Mononuclear cell (primary cell): ENCODE data around the gene AVEN. TPM values are rescaled to one million over a fixed set of nuclear protein-coding genes. Genes with fewer than 3 reads are reported as not detected.
"Not testable (repeated sequence)": the region's sequence is repeated elsewhere in the genome, so short reads cannot be mapped to it uniquely, and the experiment has no call there.

Experiments
- H3K27me3 ChIP-seq: 2 replicates; pipeline ENCODE4 v1.6.0; 2011; ENCODE audit warnings: low read length, control low read depth; ENCODE audit not compliant: insufficient read depth
- H3K4me1 ChIP-seq: 2 replicates; pipeline ENCODE4 v1.5.1; 2011; ENCODE audit warnings: mild to moderate bottlenecking, low read length, control low read depth; ENCODE audit not compliant: insufficient read depth
- H3K4me3 ChIP-seq: 2 replicates; pipeline ENCODE4 v1.5.1; 2011; ENCODE audit warnings: mild to moderate bottlenecking, low read length, moderate library complexity
- H3K9me3 ChIP-seq: 2 replicates; pipeline ENCODE4 v1.5.1; 2011; ENCODE audit warnings: low read depth, mild to moderate bottlenecking, control low read depth, low read length
- total RNA-seq: library from RNA; depleted of rRNA; stranded (reverse); fragments of >200 nt; gene quantifications from one replicate; pipeline ENCODE4 v1.2.3, GENCODE V29; 2012

Gene AVEN
- total RNA-seq, 1 donor = 5.9 TPM

- H3K27me3 ChIP-seq, H3K4me3 ChIP-seq, H3K4me1 ChIP-seq: not testable (repeated sequence)
- H3K9me3 ChIP-seq = peaks cover 16% of the 10 kb centered on the region
Measured at GRCh38 chr15:34050385-34050784, 11.4 kb upstream of the AVEN start.

GRCh38 chr15:34049112-34049511, 10.1 kb upstream of the AVEN start:
- no peak overlapping the region for H3K4me3 ChIP-seq
- no peaks in the 10 kb centered on the region for H3K4me1 ChIP-seq
- H3K27me3 ChIP-seq = no peaks in the 10 kb centered on the region
- H3K9me3 ChIP-seq = peaks cover 16% of the 10 kb centered on the region

- Histone ChIP-seq H3K4me3 (no peak overlapping the region), H3K27me3 (no peaks in the 10 kb centered on the region), H3K4me1 (no peaks in the 10 kb centered on the region), H3K9me3 (peaks cover 16% of the 10 kb centered on the region)
Measured at GRCh38 chr15:34047893-34048775, 9.1 kb upstream of the AVEN start.

GRCh38 chr15:34046471-34047145, 7.6 kb upstream of the AVEN start:
- Histone ChIP-seq H3K9me3 (peaks cover 16% of the 10 kb centered on the region), H3K27me3 (no peaks in the 10 kb centered on the region), H3K4me3 (no peak overlapping the region), H3K4me1 (no peaks in the 10 kb centered on the region)

- no peaks in the 10 kb centered on the region for H3K27me3 ChIP-seq
- H3K4me3 ChIP-seq = no peak overlapping the region
- H3K4me1 ChIP-seq = peaks cover 9% of the 10 kb centered on the region
- H3K9me3 ChIP-seq = no peaks in the 10 kb centered on the region
Measured at GRCh38 chr15:34043813-34044212, 4.8 kb upstream of the AVEN start.

- no peak overlapping the region for H3K4me3 ChIP-seq
- H3K9me3 ChIP-seq = no peaks in the 10 kb centered on the region
- H3K27me3 ChIP-seq = no peaks in the 10 kb centered on the region
- H3K4me1 ChIP-seq = peaks cover 9% of the 10 kb centered on the region
Measured at GRCh38 chr15:34043391-34043790, 4.4 kb upstream of the AVEN start.

- no peak overlapping the region for H3K4me3 ChIP-seq
- no peaks in the 10 kb centered on the region for H3K27me3 ChIP-seq
- peaks cover 14% of the 10 kb centered on the region for H3K4me1 ChIP-seq
- H3K9me3 ChIP-seq = no peaks in the 10 kb centered on the region
Measured at GRCh38 chr15:34039790-34040113, 748 bp upstream of the AVEN start.

GRCh38 chr15:34038023-34038870, 757 bp downstream of the AVEN start:
- H3K9me3 ChIP-seq = no peaks in the 10 kb centered on the region
- H3K27me3 ChIP-seq = no peaks in the 10 kb centered on the region
- H3K4me3 ChIP-seq = peak overlapping the region; percentile 87
- peaks cover 14% of the 10 kb centered on the region for H3K4me1 ChIP-seq

- H3K4me1 ChIP-seq = no peaks in the 10 kb centered on the region
Measured at GRCh38 chr15:34031987-34032760, 6.8 kb downstream of the AVEN start.

GRCh38 chr15:34027606-34028005, 11.4 kb downstream of the AVEN start:
- H3K9me3 ChIP-seq = no peaks in the 10 kb centered on the region
- H3K4me3 ChIP-seq = no peak overlapping the region

More at GRCh38 chr15:34031987-34032760, 6.8 kb downstream of the AVEN start:
- Histone ChIP-seq H3K27me3 (no peaks in the 10 kb centered on the region), H3K9me3 (no peaks in the 10 kb centered on the region), H3K4me3 (no peak overlapping the region)

GRCh38 chr15:34025252-34025651, 13.8 kb downstream of the AVEN start:
- Histone ChIP-seq H3K9me3 (no peaks in the 10 kb centered on the region), H3K4me1 (no peaks in the 10 kb centered on the region), H3K27me3 (no peaks in the 10 kb centered on the region), H3K4me3 (no peak overlapping the region)

More at GRCh38 chr15:34027606-34028005, 11.4 kb downstream of the AVEN start:
- no peaks in the 10 kb centered on the region for H3K27me3 ChIP-seq
- no peaks in the 10 kb centered on the region for H3K4me1 ChIP-seq

- Histone ChIP-seq H3K27me3 (no peaks in the 10 kb centered on the region), H3K4me3 (no peak overlapping the region), H3K4me1 (no peaks in the 10 kb centered on the region), H3K9me3 (no peaks in the 10 kb centered on the region)
Measured at GRCh38 chr15:34023907-34024306, 15.1 kb downstream of the AVEN start.

- Histone ChIP-seq H3K27me3 (no peaks in the 10 kb centered on the region), H3K4me1 (no peaks in the 10 kb centered on the region)
Measured at GRCh38 chr15:34019369-34019990, 19.5 kb downstream of the AVEN start.

GRCh38 chr15:34018738-34019137, 20.3 kb downstream of the AVEN start:
- not testable (repeated sequence) for H3K4me1 ChIP-seq, H3K27me3 ChIP-seq, H3K9me3 ChIP-seq, H3K4me3 ChIP-seq

More at GRCh38 chr15:34019369-34019990, 19.5 kb downstream of the AVEN start:
- Histone ChIP-seq H3K4me3 (no peak overlapping the region), H3K9me3 (no peaks in the 10 kb centered on the region)
